Measurements from ENCODE around the gene PALD1.

The PALD1 gene

DNA sequence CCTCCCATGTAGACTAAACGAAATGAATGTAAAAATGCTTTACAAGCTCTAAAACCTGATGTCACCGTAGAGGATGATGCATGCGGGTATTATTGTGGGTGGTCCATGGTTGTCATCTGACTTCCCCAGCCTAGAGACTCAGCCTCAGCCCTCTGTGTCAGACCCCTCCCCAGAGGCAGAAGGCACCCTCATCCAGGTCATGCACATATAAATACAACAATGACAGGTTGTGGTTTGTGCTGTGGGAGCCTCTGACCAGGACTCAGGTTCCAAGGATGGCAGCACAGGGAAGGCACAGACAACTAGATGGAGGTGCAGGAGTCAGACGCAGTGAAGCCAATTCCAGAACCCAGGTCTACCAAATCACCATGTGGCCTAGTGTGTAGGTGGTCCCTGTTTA, 33.8 kb upstream of the PALD1 start:
- Mint-ChIP-seq H3K9me3 (no peaks in the 10 kb centered on the region), H3K27ac (no peak overlapping the region), H3K27me3 (peaks cover 34% of the 10 kb centered on the region), H3K4me3 (no peak overlapping the region), H3K36me3 (ENCODE audit: low read depth) (no peaks in the 10 kb centered on the region), H3K4me1 (ENCODE audit: low read depth) (peaks cover 9% of the 10 kb centered on the region)

DNA sequence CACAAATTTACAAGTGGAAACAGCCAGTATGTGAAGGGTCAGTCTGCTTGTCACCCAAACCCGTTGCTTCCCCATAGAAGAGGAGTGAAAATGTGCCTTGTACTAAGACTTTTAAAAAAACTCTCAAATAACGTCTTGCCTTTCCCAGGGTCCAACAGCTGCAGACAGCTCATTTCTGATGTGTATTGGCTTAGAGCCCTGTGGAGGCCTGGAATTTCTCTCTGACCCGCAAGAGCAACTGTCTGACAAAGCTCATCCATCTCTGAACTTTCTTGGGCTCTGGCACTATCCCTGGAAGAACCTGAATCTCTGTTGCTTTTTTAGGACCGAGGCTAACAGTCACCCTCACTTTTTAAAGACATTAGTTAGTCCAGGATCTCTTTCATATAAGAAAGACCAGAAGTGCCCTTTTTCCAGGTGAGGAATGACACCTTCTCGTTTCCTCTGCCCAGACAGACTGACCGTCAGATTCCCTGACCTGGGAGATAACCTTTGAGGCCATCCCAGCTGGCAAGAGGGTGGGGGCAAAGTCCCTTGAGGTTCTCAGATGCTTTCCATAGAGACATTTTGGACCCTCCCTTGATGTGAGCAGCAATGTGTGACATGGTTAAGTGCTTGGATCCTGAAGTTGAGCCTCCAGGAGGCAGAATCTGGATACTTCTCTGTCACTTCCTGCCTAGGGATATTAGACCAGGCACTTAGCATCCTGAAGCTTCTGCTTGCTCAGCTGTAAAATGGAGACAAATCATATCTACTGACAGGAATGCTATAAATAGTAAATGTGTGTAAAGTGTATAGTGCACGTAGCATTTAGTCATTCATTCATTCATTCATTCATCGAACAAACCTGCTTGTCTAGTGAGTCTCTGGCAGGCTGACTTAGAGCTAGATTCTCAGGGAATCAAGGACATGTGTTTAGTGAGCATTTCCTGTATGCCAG, 32.6 kb upstream of the PALD1 start:
- no peaks in the 10 kb centered on the region for H3K9me3 Mint-ChIP-seq
- H3K27ac Mint-ChIP-seq, result no peak overlapping the region
- H3K4me3 Mint-ChIP-seq, result no peak overlapping the region
- H3K27me3 Mint-ChIP-seq, result peaks cover 24% of the 10 kb centered on the region
- H3K36me3 Mint-ChIP-seq (ENCODE audit: low read depth), result no peaks in the 10 kb centered on the region
- peaks cover 1% of the 10 kb centered on the region for H3K4me1 Mint-ChIP-seq (ENCODE audit: low read depth)

DNA sequence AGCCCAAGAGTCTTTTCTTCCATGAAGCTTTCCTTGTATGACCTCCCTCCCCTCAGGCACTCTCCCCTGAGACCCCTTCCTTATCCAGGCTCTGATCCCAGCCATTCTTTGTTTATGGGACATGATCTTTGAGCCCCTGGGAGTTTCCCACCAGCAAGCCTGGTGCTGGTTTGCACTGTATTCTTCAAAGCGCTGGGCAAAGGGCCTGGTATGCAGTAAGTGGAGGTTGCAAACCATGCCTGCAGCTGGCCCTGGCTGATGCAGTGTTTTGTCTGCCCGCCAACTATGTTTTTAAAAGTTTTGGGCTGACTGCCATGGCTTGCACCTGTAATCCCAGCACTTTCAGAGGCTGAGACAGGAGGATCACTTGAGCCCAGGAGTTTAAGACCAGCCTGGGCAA, 30.3 kb upstream of the PALD1 start:
- H3K4me1 Mint-ChIP-seq (ENCODE audit: low read depth), result no peaks in the 10 kb centered on the region
- H3K27ac Mint-ChIP-seq, result no peak overlapping the region
- H3K4me3 Mint-ChIP-seq, result no peak overlapping the region
- H3K36me3 Mint-ChIP-seq (ENCODE audit: low read depth), result no peaks in the 10 kb centered on the region
- no peaks in the 10 kb centered on the region for H3K9me3 Mint-ChIP-seq
- peaks cover 7% of the 10 kb centered on the region for H3K27me3 Mint-ChIP-seq

DNA sequence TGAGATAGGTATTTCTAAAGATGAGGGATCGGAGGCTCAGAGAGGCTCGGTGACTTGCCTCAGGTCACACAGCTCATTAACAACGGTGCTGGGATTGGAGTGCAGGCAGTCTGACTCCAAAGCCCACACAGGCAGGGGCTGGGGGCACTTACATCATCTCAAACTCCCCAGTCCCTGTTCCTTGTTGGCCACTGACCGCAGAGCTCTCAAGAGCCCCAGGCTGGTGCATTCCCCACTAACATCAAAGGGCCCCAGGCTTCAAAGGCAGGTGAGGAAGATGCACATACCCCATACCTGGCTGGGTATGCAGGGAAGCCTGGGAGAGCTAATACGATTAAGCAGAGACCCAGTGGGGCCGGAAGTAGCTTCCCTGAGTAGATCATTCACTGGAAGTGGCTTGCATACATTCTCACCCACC, 23.3 kb upstream of the PALD1 start:
- Mint-ChIP-seq H3K4me1 (ENCODE audit: low read depth) (no peaks in the 10 kb centered on the region), H3K27me3 (peaks cover 38% of the 10 kb centered on the region), H3K4me3 (no peak overlapping the region), H3K36me3 (ENCODE audit: low read depth) (no peaks in the 10 kb centered on the region), H3K9me3 (no peaks in the 10 kb centered on the region), H3K27ac (no peak overlapping the region)

DNA sequence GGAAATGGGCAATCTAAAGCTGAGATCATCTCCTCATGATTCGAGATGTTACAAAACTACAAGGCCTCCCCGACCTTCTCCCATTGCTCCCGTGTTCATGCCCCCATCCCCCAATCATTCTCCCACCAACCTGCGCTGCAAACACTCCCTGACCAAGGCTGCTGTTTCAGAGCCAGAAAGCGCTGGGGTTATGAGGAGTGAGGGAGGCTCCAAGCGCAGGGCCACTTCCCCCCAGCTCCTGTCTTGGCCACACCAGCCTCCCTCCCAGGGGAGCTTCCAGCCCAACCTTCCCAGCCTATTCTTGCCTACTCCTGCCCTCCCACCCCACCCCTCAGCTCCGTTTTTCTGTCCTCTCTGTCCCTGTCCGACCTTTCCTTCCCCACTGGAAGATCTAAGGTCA, 22.4 kb upstream of the PALD1 start:
- H3K4me3 Mint-ChIP-seq, result no peak overlapping the region
- H3K36me3 Mint-ChIP-seq (ENCODE audit: low read depth), result no peaks in the 10 kb centered on the region
- H3K27me3 Mint-ChIP-seq, result peaks cover 44% of the 10 kb centered on the region
- H3K9me3 Mint-ChIP-seq, result no peaks in the 10 kb centered on the region
- no peaks in the 10 kb centered on the region for H3K4me1 Mint-ChIP-seq (ENCODE audit: low read depth)
- no peak overlapping the region for H3K27ac Mint-ChIP-seq

DNA sequence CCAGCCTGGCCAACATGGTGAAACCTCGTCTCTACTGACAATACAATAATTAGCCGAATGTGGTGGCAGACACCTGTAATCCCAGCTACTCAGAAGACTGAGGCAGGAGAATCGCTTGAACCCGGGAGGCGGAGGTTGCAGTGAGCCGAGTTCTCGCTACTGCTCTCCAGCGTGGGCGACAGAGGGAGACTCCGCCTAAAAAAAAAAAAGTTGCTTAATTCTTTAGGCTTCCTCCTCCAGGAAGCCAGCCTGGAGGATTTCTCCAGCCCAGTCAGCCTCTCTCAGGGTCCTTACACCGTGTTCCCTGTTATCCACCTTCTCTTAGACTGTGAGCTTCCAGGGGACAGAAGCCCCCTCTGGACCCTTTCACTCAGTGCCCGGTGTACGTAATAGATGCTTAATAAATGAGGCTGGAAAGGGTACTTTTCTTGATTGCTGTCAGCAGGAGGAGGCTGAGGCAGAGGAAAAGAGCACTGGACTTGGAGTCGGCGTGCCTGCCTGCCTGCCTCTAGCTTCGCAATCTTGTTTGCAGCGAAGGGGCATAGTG, 20.7 kb upstream of the PALD1 start:
- peaks cover 46% of the 10 kb centered on the region for H3K27me3 Mint-ChIP-seq
- H3K36me3 Mint-ChIP-seq (ENCODE audit: low read depth), result no peaks in the 10 kb centered on the region
- no peaks in the 10 kb centered on the region for H3K4me1 Mint-ChIP-seq (ENCODE audit: low read depth)
- H3K27ac Mint-ChIP-seq, result no peak overlapping the region
- no peaks in the 10 kb centered on the region for H3K9me3 Mint-ChIP-seq
- H3K4me3 Mint-ChIP-seq, result no peak overlapping the region

DNA sequence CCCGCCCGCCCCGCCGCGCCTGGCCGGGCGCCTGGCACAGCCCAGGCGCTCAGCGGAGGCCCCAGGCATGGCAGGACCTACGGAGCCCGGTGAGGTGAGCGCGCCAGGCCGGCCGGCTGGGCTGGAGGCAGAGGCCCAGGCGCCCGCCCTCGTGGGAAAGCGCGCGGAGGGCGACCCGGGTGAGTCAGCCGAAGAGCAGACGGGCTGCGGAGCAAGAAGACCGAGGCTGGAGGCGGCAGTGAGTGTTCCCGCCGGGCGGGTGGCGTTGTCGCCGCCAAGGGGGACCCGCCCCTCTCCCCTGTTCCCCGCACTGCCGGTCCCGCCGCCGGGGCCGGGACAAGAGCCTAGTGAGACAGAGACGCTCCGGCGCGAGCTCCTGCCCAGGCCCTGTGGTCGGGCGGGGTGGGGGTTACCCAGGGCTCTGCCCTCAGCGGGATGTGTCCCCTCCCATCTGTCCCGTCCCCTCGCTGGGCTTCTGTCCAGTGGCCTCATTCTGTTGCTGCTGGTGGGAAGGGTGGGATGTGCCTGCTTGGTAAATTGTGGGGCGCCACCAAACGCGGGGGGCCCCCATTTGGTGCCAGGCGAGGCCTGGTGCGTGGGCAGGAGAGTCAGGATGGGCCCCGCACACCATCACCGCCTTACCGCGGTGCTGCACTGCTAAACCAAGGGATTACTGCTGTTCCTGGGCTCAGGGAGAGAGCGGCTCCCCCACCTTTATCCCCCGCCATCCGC, 20.1 kb upstream of the PALD1 start:
- Mint-ChIP-seq H3K9me3 (no peaks in the 10 kb centered on the region), H3K36me3 (ENCODE audit: low read depth) (no peaks in the 10 kb centered on the region), H3K4me1 (ENCODE audit: low read depth) (no peaks in the 10 kb centered on the region), H3K4me3 (no peak overlapping the region), H3K27me3 (peaks cover 46% of the 10 kb centered on the region), H3K27ac (no peak overlapping the region)

DNA sequence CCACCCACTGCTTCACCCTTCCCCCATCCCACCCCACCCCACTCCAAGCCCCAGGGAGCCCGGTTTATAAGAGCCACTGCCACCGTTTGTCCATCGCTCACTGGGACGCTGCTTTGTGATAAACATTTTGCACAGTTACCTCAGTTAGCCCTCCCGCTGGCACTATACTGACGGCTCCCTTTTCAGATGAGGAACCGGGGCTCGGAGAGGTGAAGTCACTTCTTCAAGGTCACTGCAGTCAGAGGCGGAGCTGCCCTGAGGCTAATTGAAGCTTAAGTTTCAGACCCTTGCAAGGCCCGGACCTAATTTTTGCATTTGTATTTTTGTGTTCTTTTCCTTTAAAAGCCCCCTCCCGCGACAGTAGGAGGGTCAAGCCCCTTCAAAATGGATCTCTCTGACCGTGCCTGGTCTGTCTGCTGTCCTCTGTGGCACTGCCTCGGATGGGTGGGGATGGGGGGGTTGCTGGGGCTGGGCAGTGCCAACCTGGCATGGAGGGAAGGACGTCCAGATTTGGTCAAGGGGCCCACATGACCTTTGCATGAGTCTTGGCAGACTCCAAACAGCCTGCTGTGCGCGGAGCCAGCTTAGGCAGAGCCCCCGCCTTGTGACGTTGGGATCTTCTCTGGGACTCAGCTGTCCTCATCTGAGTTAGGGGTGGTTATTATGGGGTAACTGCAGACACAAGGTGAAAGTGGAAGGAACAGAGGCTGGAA, 19.4 kb upstream of the PALD1 start:
- Mint-ChIP-seq H3K4me3 (no peak overlapping the region), H3K4me1 (ENCODE audit: low read depth) (no peaks in the 10 kb centered on the region), H3K27ac (no peak overlapping the region), H3K36me3 (ENCODE audit: low read depth) (no peaks in the 10 kb centered on the region), H3K9me3 (no peaks in the 10 kb centered on the region), H3K27me3 (peaks cover 46% of the 10 kb centered on the region)

DNA sequence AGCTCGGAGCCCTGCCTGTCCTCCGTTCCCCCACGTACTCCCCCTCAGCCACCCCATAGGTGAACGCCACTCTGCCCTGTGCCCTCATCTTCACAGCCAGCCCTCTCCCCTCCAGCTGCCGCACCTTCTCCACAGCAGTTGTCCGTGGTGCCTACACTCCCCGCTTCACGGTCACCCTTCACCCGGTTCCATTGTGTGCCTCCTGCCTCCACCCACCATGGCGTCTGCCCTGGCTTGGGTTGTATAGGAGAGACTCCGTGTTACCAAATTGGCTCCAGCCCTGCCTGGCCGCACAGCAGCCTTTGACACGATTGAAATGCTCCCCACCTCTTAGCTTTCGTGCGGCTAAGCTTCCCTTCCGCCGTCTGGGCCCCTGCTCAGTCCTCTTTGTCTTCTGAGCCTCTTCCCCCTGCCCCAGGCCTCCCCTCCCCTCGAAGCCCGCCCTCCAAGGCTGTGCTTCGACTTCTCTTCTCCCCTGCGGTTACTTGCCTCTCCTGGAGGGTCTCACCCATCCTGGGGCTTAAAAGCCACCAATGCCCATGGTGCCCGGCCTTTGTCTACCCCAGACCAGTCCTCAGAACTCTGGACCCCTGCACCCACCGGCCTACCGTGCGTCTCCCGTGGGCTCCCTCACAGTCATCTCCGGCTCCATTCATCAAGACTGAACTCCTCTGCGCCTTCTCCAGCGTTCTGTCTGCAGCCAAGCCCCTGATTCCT, 18.6 kb upstream of the PALD1 start:
- Mint-ChIP-seq H3K4me1 (ENCODE audit: low read depth) (no peaks in the 10 kb centered on the region), H3K27ac (no peak overlapping the region), H3K36me3 (ENCODE audit: low read depth) (no peaks in the 10 kb centered on the region), H3K4me3 (no peak overlapping the region), H3K9me3 (no peaks in the 10 kb centered on the region), H3K27me3 (peaks cover 46% of the 10 kb centered on the region)

DNA sequence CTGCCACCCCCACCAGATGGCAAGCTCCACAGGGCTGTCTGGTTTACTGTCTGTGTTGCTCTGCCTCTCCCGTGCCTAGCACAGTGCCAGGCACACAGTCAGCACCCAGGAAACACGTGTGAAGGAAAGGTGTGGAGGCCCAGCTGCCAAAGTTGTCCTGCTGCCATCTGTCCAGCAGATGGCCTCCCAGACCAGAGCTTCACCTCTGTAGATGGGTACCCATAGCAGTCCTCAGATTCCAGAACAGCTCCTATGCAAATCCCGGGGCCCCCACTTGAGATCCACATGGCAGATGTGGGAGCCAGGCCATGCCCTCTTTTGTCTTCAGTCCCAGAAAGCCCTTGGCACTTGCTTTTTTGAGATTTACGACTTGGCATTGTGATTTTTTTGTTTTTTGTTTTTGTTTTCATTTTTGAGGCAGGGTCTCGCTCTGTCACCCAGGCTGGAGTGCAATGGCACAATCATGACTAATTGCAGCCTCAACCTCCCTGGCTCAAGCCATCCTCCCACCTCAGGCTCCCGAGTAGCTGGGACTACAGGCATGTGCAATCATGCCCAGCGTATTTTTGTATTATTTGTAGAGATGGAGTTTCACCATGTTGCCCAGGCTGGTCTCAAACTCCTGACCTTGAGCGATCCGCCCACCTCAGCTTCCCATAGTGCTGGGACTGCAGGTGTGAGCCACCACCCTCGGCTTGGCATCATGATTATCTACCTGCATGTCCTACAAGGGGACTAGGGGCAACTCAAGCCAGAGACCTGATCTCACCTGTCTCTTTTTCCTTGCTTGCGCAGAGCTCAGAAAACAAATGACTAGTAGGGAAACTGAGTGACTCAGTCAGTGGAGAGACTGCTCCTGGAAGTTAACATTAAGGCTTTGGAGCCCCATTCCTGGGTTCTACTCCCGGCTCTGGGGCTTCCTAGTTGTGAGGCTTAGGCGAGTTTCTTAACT, 16.9 kb upstream of the PALD1 start:
- Mint-ChIP-seq H3K9me3 (no peaks in the 10 kb centered on the region), H3K4me1 (ENCODE audit: low read depth) (no peaks in the 10 kb centered on the region), H3K4me3 (no peak overlapping the region), H3K27me3 (peaks cover 33% of the 10 kb centered on the region), H3K36me3 (ENCODE audit: low read depth) (no peaks in the 10 kb centered on the region), H3K27ac (no peak overlapping the region)

DNA sequence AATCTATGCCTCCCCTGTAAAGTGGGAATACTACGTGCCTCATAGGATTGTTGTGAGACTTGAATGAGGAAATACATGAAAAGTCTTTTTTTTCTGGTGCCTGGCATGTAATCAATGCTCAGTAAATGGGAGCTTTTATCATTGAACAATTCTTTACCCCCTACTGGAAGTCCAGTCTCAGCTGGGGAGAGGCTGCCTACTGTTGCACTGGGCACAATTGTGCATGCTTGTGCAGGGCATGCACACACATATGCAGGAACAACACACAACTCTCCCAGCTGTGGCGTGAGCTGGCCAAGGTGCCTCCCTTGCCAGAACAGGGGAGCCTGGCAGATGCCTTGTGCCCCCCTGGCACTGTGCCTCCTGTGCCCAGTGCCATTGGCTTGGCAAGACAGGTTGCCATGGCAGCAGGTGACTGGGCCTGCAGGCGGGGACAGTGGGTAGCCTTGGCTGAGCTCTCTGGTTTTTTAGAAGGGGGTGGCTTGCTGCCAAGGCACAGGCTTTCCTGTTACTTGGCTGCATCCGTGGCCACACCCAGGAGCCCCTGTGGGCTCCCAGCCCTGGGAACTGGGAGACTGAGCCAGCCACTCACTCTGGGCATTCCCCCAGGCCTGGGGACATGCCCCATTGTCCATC, 16.1 kb upstream of the PALD1 start:
- Mint-ChIP-seq H3K9me3 (no peaks in the 10 kb centered on the region), H3K27me3 (peaks cover 26% of the 10 kb centered on the region), H3K4me3 (no peak overlapping the region), H3K4me1 (ENCODE audit: low read depth) (no peaks in the 10 kb centered on the region), H3K27ac (no peak overlapping the region), H3K36me3 (ENCODE audit: low read depth) (no peaks in the 10 kb centered on the region)

DNA sequence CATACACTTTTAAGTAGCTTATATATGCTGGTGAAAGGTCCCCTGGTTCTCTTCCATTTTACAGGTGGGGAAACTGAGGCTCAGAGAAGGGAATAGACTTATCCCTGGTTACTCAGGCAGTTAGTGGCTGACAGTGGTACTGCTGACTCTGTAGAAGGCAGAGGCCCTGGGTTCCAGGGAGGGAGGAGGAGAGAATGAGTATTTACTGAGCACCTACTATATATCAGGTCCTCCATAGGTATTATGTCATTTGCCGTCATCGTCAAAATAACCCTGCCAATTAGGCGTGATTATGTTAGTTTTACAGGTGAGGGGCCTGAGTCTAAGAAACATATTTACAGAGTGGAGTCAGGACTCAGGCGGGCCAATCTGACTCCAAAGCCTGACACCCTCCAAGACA, 13.3 kb upstream of the PALD1 start:
- Mint-ChIP-seq H3K27me3 (peaks cover 7% of the 10 kb centered on the region), H3K4me1 (ENCODE audit: low read depth) (no peaks in the 10 kb centered on the region), H3K9me3 (no peaks in the 10 kb centered on the region), H3K27ac (no peak overlapping the region), H3K36me3 (ENCODE audit: low read depth) (no peaks in the 10 kb centered on the region), H3K4me3 (no peak overlapping the region)

DNA sequence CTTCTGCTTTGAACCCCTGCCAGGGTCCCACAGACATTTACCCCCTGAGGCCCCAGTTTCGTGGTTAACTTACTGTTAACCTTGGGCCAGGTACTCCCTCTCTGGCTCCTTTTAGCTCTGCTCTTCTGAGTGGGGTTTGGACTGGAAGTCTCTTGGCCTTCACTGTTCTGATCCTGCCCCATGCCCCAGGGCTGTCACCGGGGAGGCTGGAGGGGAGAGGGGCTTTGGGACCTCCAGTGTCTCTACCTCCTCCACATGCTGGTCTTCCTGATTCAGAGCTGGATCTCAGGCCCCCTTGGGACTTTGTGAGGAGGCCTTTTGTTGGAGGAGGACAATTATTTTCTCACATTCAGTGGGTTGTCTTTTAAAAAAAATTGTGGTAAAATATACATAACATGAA, 12.7 kb upstream of the PALD1 start:
- no peaks in the 10 kb centered on the region for H3K9me3 Mint-ChIP-seq
- no peaks in the 10 kb centered on the region for H3K36me3 Mint-ChIP-seq (ENCODE audit: low read depth)
- H3K27me3 Mint-ChIP-seq, result peaks cover 4% of the 10 kb centered on the region
- H3K4me1 Mint-ChIP-seq (ENCODE audit: low read depth), result no peaks in the 10 kb centered on the region
- no peak overlapping the region for H3K27ac Mint-ChIP-seq
- no peak overlapping the region for H3K4me3 Mint-ChIP-seq
